Mesendoderm (in vitro differentiated cells): ENCODE measurements around the gene MAPK7.

Experiments used
- DNase-seq: peaks from one replicate; pipeline ENCODE4 v3.0.0; 2013
- H2AK5ac ChIP-seq: 2 replicates; pipeline ENCODE4 v1.6.1; 2013; ENCODE audit warnings: low read length, inconsistent platforms
- H2BK120ac ChIP-seq: 2 replicates; pipeline ENCODE4 v1.6.1; 2013; ENCODE audit warnings: low read depth, mild to moderate bottlenecking, low read length, moderate library complexity, mixed read lengths
- H2BK15ac ChIP-seq: replicated peaks from 2 replicates; pipeline ENCODE4 v1.6.1; 2013; ENCODE audit warnings: low read depth, mild to moderate bottlenecking, moderate library complexity
- H2BK5ac ChIP-seq: 2 replicates; pipeline ENCODE4 v1.6.1; 2013; ENCODE audit warnings: low read length, inconsistent platforms
- H3K18ac ChIP-seq: 2 replicates; pipeline ENCODE4 v1.6.1; 2013; ENCODE audit warnings: mild to moderate bottlenecking, low read length, mixed read lengths
- H3K23ac ChIP-seq: one replicate; pipeline ENCODE4 v1.6.1; 2013; ENCODE audit warnings: low read length
- H3K27ac ChIP-seq: 2 replicates; pipeline ENCODE4 v1.5.1; 2013; ENCODE audit warnings: low read depth, mild to moderate bottlenecking, inconsistent platforms, low read length, moderate library complexity
- H3K27me3 ChIP-seq: 2 replicates; pipeline ENCODE4 v1.6.1; 2013; ENCODE audit warnings: low read length, control low read depth, mild to moderate bottlenecking, inconsistent platforms; ENCODE audit not compliant: insufficient read depth, poor library complexity
- H3K36me3 ChIP-seq: 2 replicates; pipeline ENCODE4 v1.6.1; 2013; ENCODE audit warnings: low read length, inconsistent platforms; ENCODE audit not compliant: control insufficient read depth, insufficient read depth
- H3K4ac ChIP-seq: one replicate; pipeline ENCODE4 v1.6.1; 2013; ENCODE audit warnings: low read depth, mild to moderate bottlenecking, low read length, moderate library complexity
- H3K4me1 ChIP-seq: 2 replicates; pipeline ENCODE4 v1.6.1; 2013; ENCODE audit warnings: low read depth, low read length, inconsistent platforms; ENCODE audit not compliant: control insufficient read depth
- H3K4me2 ChIP-seq: 2 replicates; pipeline ENCODE4 v1.6.1; 2013; ENCODE audit warnings: low read length
- H3K4me3 ChIP-seq: 2 replicates; pipeline ENCODE4 v1.5.1; 2013; ENCODE audit warnings: mild to moderate bottlenecking, low read length
- H3K56ac ChIP-seq: one replicate; pipeline ENCODE4 v1.6.1; 2013; ENCODE audit warnings: low read length
- H3K79me1 ChIP-seq: 2 replicates; pipeline ENCODE4 v1.6.1; 2013; ENCODE audit warnings: low read length, inconsistent platforms
- H3K79me2 ChIP-seq: 2 replicates; pipeline ENCODE4 v1.6.1; 2013; ENCODE audit warnings: mild to moderate bottlenecking, low read length; ENCODE audit not compliant: control insufficient read depth, insufficient read depth
- H3K9ac ChIP-seq: 2 replicates; pipeline ENCODE4 v1.6.1; 2013; ENCODE audit warnings: low read length, inconsistent platforms
- H4K5ac ChIP-seq: one replicate; pipeline ENCODE4 v1.6.1; 2013; ENCODE audit warnings: low read length
- H4K8ac ChIP-seq: one replicate; pipeline ENCODE4 v1.6.1; 2013; ENCODE audit warnings: low read depth, mild to moderate bottlenecking, control low read depth, low read length, moderate library complexity
- WGBS: extraction: QIAGEN DNeasy Blood & Tissue Kit; methylation state at CpG from one replicate; pipeline ENCODE4 v1.1.7; 2013; ENCODE audit warnings: low lambda C conversion rate, missing lambda C conversion rate; ENCODE audit not compliant: insufficient coverage; ENCODE audit errors: extremely low coverage; 5-methylcytosine and 5-hydroxymethylcytosine counted together

The MAPK7 gene

GRCh38 chr17:19365833-19366636, 12.3 kb upstream of the MAPK7 start:
- no peak for DNase-seq
- H3K23ac ChIP-seq: no peak overlapping the region
- H2BK15ac ChIP-seq: no peak overlapping the region
- no peak overlapping the region for H3K27ac ChIP-seq
- peaks cover 6% of the 10 kb centered on the region for H3K79me1 ChIP-seq
- H2BK5ac ChIP-seq: no peak overlapping the region
- no peak overlapping the region for H2BK120ac ChIP-seq
- no peak overlapping the region for H3K4me3 ChIP-seq
- no peak overlapping the region for H3K18ac ChIP-seq
- no peak overlapping the region for H4K8ac ChIP-seq
- H3K36me3 ChIP-seq: no peaks in the 10 kb centered on the region
- H3K27me3 ChIP-seq: no peaks in the 10 kb centered on the region
- no peak overlapping the region for H3K9ac ChIP-seq
- H3K4me2 ChIP-seq: no peak overlapping the region
- H4K5ac ChIP-seq: no peak overlapping the region
- no peaks in the 10 kb centered on the region for H3K79me2 ChIP-seq
- no peak overlapping the region for H2AK5ac ChIP-seq
- H3K4me1 ChIP-seq: peaks cover 10% of the 10 kb centered on the region
- no CpG with 5 or more reads among the region's 9 CpGs for WGBS
- no peak overlapping the region for H3K56ac ChIP-seq
- H3K4ac ChIP-seq: no peak overlapping the region

DNA sequence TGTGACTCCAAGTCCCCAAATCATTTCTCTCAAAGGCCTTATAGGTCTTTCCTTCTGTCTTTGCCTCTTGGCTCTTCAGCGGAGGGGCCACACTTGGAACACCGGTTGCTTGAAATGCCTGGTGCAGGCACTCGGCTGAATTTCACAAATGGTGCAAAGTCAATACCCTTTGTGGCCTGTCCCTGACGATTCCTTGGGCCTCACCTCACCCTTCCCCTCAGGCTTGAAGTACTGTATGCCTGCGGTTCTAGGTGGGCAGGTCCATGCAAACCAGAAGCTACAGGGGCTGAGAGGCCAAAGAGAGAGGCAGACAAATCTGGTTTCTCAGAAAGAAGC, 11.7 kb upstream of the MAPK7 start:
- no peak overlapping the region for H2BK15ac ChIP-seq
- no peaks in the 10 kb centered on the region for H3K36me3 ChIP-seq
- no peaks in the 10 kb centered on the region for H3K27me3 ChIP-seq
- H2AK5ac ChIP-seq: no peak overlapping the region
- peaks cover 10% of the 10 kb centered on the region for H3K4me1 ChIP-seq
- no peak overlapping the region for H4K8ac ChIP-seq
- no peak overlapping the region for H3K23ac ChIP-seq
- DNase-seq: no peak
- no peak overlapping the region for H3K4ac ChIP-seq
- no peak overlapping the region for H3K4me2 ChIP-seq
- H3K18ac ChIP-seq: no peak overlapping the region
- no peak overlapping the region for H3K27ac ChIP-seq
- H4K5ac ChIP-seq: no peak overlapping the region
- peaks cover 6% of the 10 kb centered on the region for H3K79me1 ChIP-seq
- H3K79me2 ChIP-seq: no peaks in the 10 kb centered on the region
- H3K56ac ChIP-seq: peak overlapping the region; percentile 56
- H3K9ac ChIP-seq: no peak overlapping the region
- H2BK5ac ChIP-seq: no peak overlapping the region
- H2BK120ac ChIP-seq: no peak overlapping the region
- no peak overlapping the region for H3K4me3 ChIP-seq
- WGBS: no CpG with 5 or more reads among the region's 5 CpGs

DNA sequence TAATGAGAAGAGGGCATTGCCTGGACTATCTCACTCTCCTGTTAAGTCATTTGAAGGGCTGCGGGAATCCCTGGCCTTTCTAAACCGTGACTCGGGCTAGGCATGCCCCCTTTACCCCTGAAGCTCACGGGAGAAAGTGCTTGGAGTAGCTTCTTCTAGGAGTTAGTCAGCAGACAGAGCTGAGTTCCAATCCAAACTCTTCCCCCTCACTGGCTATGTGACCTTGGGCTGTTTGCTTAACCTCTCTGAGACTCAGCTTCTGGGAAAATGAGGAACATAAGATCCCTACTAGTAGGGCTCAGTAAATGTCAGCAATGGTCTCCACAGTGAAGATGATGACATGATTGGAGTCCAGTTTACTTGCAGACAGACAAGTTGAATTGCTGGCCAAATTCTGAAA, 10.1 kb upstream of the MAPK7 start:
- Histone ChIP-seq H3K36me3 (no peaks in the 10 kb centered on the region), H3K23ac (no peak overlapping the region), H3K79me2 (no peaks in the 10 kb centered on the region), H3K9ac (no peak overlapping the region), H2BK5ac (no peak overlapping the region), H3K4me3 (no peak overlapping the region), H2BK120ac (no peak overlapping the region), H3K4me1 (peaks cover 7% of the 10 kb centered on the region), H2AK5ac (no peak overlapping the region), H3K18ac (no peak overlapping the region), H2BK15ac (no peak overlapping the region), H3K27ac (no peak overlapping the region), H3K4ac (no peak overlapping the region), H3K4me2 (no peak overlapping the region), H3K79me1 (no peaks in the 10 kb centered on the region), H3K27me3 (no peaks in the 10 kb centered on the region), H3K56ac (no peak overlapping the region), H4K5ac (no peak overlapping the region), H4K8ac (no peak overlapping the region)
- no CpG with 5 or more reads among the region's 4 CpGs for WGBS
- no peak for DNase-seq

DNA sequence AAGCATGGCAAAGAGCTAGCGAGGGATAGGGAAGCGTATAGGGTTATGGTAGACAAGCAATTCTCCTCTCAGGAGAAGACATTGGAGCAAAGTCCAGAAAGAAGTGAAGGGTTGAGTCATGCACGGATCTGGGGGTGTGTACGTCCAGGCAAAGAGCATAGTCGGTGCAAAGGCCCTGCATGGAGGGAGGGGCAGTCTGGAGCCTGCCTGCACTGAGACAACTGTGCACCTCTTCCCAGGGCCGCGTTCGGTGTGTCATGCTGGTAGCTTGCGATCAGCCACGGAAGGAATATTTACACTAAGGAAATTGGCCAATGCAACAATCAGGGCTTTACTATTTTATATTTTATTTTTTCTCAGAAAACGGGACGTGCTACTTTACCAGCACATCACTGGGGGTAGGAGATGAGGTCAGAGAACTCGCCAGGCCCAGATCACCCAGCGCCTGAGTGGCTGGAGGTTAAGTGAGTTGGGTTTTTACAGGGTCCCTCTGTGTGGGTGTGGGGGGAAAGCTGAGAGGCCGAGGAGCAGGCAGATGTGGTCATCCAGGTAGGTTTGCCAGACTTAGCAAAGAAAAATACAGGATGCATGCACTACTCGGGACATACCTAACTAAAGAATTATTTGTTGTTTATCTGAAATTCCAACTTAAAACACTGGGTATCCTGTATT, 9.1 kb upstream of the MAPK7 start:
- H3K9ac ChIP-seq: no peak overlapping the region
- no peak overlapping the region for H2BK15ac ChIP-seq
- H3K18ac ChIP-seq: no peak overlapping the region
- H3K23ac ChIP-seq: no peak overlapping the region
- H3K27me3 ChIP-seq: no peaks in the 10 kb centered on the region
- DNase-seq: no peak
- H3K79me1 ChIP-seq: no peaks in the 10 kb centered on the region
- no peak overlapping the region for H3K56ac ChIP-seq
- no peaks in the 10 kb centered on the region for H3K79me2 ChIP-seq
- no peak overlapping the region for H3K4ac ChIP-seq
- H3K4me3 ChIP-seq: no peak overlapping the region
- no peak overlapping the region for H3K4me2 ChIP-seq
- no peak overlapping the region for H2BK120ac ChIP-seq
- no peak overlapping the region for H4K8ac ChIP-seq
- no peak overlapping the region for H3K27ac ChIP-seq
- H2BK5ac ChIP-seq: no peak overlapping the region
- no CpG with 5 or more reads among the region's 16 CpGs for WGBS
- H3K36me3 ChIP-seq: no peaks in the 10 kb centered on the region
- no peak overlapping the region for H4K5ac ChIP-seq
- H3K4me1 ChIP-seq: no peaks in the 10 kb centered on the region
- no peak overlapping the region for H2AK5ac ChIP-seq

DNA sequence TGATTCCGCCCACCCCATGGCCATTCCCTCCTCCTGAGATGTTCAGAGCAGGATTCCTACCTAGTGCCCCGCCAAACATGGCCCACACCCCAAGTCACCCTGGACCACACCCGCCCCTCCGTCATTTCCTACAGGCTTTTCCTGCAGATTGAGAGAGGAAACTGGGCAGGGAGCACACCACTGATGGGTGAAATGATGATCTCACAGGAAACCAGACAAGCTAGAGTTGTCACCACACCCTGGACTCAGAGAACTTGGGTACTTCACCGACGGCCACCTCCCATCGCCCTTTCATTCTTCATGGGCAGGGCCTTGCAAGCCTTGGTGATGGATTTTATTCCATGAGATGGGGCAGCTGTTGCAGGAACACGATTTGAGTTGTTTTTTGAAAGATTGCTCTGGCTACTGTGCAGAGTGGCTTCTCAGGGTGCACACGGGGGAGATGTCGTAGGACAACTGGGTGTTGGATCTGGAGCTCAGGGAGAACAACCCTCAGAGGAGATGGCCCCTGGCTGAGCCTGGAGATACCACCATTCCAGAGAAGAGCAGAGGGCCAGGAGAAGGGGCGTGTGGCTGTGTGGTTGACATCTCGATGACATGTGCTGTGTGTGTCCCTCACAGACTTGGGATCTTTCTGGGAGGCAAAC, 8.3 kb upstream of the MAPK7 start:
- no CpG with 5 or more reads among the region's 12 CpGs for WGBS
- H3K27ac ChIP-seq: no peak overlapping the region
- no peaks in the 10 kb centered on the region for H3K36me3 ChIP-seq
- H3K79me1 ChIP-seq: no peaks in the 10 kb centered on the region
- no peaks in the 10 kb centered on the region for H3K27me3 ChIP-seq
- no peak overlapping the region for H3K4me2 ChIP-seq
- no peak overlapping the region for H3K18ac ChIP-seq
- H3K56ac ChIP-seq: no peak overlapping the region
- no peak overlapping the region for H4K5ac ChIP-seq
- no peak overlapping the region for H3K9ac ChIP-seq
- H3K23ac ChIP-seq: no peak overlapping the region
- H2AK5ac ChIP-seq: no peak overlapping the region
- no peak overlapping the region for H4K8ac ChIP-seq
- H3K4ac ChIP-seq: no peak overlapping the region
- no peak overlapping the region for H2BK15ac ChIP-seq
- no peaks in the 10 kb centered on the region for H3K79me2 ChIP-seq
- H2BK5ac ChIP-seq: no peak overlapping the region
- no peak overlapping the region for H2BK120ac ChIP-seq
- no peaks in the 10 kb centered on the region for H3K4me1 ChIP-seq
- no peak for DNase-seq
- no peak overlapping the region for H3K4me3 ChIP-seq
